KMS-11 (cell line): ENCODE data around the gene PRKG1.

Experiments
- H2AFZ ChIP-seq: fragments of 200-600 bp; sonication (generic); 2 replicates; pipeline ENCODE4 v1.6.1; 2016; ENCODE audit warnings: antibody characterized with exemption, mixed run types, low read depth
- H3K27ac ChIP-seq: fragments of 200-600 bp; sonication (generic); 2 replicates; pipeline ENCODE4 v1.6.1; 2016; ENCODE audit warnings: mild to moderate bottlenecking, mixed run types
- H3K27me3 ChIP-seq: fragments of 200-600 bp; sonication (generic); 2 replicates; pipeline ENCODE4 v1.6.1; 2017; ENCODE audit warnings: mild to moderate bottlenecking, low read depth, mixed run types, moderate library complexity; ENCODE audit not compliant: insufficient read depth
- H3K36me3 ChIP-seq: fragments of 200-600 bp; sonication (generic); 2 replicates; pipeline ENCODE4 v1.6.1; 2017; ENCODE audit warnings: mild to moderate bottlenecking, mixed run types; ENCODE audit not compliant: insufficient read depth
- H3K4me1 ChIP-seq: fragments of 200-600 bp; sonication (generic); 2 replicates; pipeline ENCODE4 v1.6.1; 2016; ENCODE audit warnings: mild to moderate bottlenecking, low read depth, mixed run types; ENCODE audit not compliant: poor library complexity, severe bottlenecking
- H3K4me2 ChIP-seq: fragments of 200-600 bp; sonication (generic); 2 replicates; pipeline ENCODE4 v1.7.0; 2016; ENCODE audit warnings: mild to moderate bottlenecking, mixed run types
- H3K4me3 ChIP-seq: fragments of 200-600 bp; sonication (generic); IDR thresholded peaks from 2 replicates; pipeline ENCODE4 v1.6.1; 2017; ENCODE audit warnings: low read depth, low read length, mixed read lengths; ENCODE audit not compliant: insufficient read depth
- H3K79me2 ChIP-seq: fragments of 200-600 bp; sonication (generic); 2 replicates; pipeline ENCODE4 v1.6.1; 2016; ENCODE audit warnings: low read depth, mixed run types; ENCODE audit not compliant: insufficient read depth
- H3K9ac ChIP-seq: fragments of 200-600 bp; sonication (generic); 2 replicates; pipeline ENCODE4 v1.6.1; 2016; ENCODE audit warnings: mild to moderate bottlenecking, mixed run types
- H4K20me1 ChIP-seq: fragments of 200-600 bp; sonication (generic); 2 replicates; pipeline ENCODE4 v1.6.1; 2016; ENCODE audit warnings: mild to moderate bottlenecking, mixed run types; ENCODE audit not compliant: insufficient read depth
- CTCF ChIP-seq: fragments of 200-600 bp; sonication (generic); conservative IDR thresholded peaks from 2 replicates; pipeline ENCODE4 v1.6.1; 2017; ENCODE audit warnings: low read depth, mild to moderate bottlenecking, antibody characterized with exemption, low read length, moderate library complexity, mixed read lengths

PRKG1 gene

GRCh38 chr10:51542853-51543252 is 468.6 kb downstream of the PRKG1 start:
- H3K4me2 ChIP-seq, result no peak overlapping the region
- no peaks in the 10 kb centered on the region for H3K4me1 ChIP-seq
- no peak for TF ChIP-seq CTCF
- no peaks in the 10 kb centered on the region for H4K20me1 ChIP-seq
- no peaks in the 10 kb centered on the region for H3K79me2 ChIP-seq
- no peak overlapping the region for H3K27ac ChIP-seq
- H2AFZ ChIP-seq, result no peak overlapping the region
- H3K27me3 ChIP-seq, result no peaks in the 10 kb centered on the region
- no peak overlapping the region for H3K9ac ChIP-seq
- H3K4me3 ChIP-seq, result no peak overlapping the region
- H3K36me3 ChIP-seq, result no peaks in the 10 kb centered on the region

- H3K9ac ChIP-seq, result no peak overlapping the region
- no peak overlapping the region for H3K27ac ChIP-seq
- no peak overlapping the region for H3K4me3 ChIP-seq
- H3K4me1 ChIP-seq, result no peaks in the 10 kb centered on the region
- H4K20me1 ChIP-seq, result no peaks in the 10 kb centered on the region
- no peaks in the 10 kb centered on the region for H3K36me3 ChIP-seq
- H3K79me2 ChIP-seq, result no peaks in the 10 kb centered on the region
- no peak overlapping the region for H2AFZ ChIP-seq
- no peak for TF ChIP-seq CTCF
- H3K4me2 ChIP-seq, result no peak overlapping the region
- no peaks in the 10 kb centered on the region for H3K27me3 ChIP-seq
These were observed 470.6 kb downstream of the PRKG1 start for GRCh38 chr10:51544933-51545332.

- H3K4me3 ChIP-seq, result no peak overlapping the region
- no peaks in the 10 kb centered on the region for H3K79me2 ChIP-seq
- no peak overlapping the region for H3K4me2 ChIP-seq
- no peaks in the 10 kb centered on the region for H3K4me1 ChIP-seq
- H3K27me3 ChIP-seq, result no peaks in the 10 kb centered on the region
- no peak overlapping the region for H3K9ac ChIP-seq
- no peaks in the 10 kb centered on the region for H4K20me1 ChIP-seq
- H3K27ac ChIP-seq, result no peak overlapping the region
- no peak overlapping the region for H2AFZ ChIP-seq
- TF ChIP-seq CTCF, result no peak
- H3K36me3 ChIP-seq, result no peaks in the 10 kb centered on the region
These were observed 473.7 kb downstream of the PRKG1 start for GRCh38 chr10:51547941-51548340.

GRCh38 chr10:51552879-51553278 is 478.6 kb downstream of the PRKG1 start:
- H2AFZ ChIP-seq, result no peak overlapping the region
- no peak overlapping the region for H3K27ac ChIP-seq
- no peaks in the 10 kb centered on the region for H3K79me2 ChIP-seq
- no peak overlapping the region for H3K4me2 ChIP-seq
- no peaks in the 10 kb centered on the region for H3K36me3 ChIP-seq
- no peak for TF ChIP-seq CTCF
- no peaks in the 10 kb centered on the region for H4K20me1 ChIP-seq
- H3K9ac ChIP-seq, result no peak overlapping the region
- H3K4me1 ChIP-seq, result no peaks in the 10 kb centered on the region
- H3K27me3 ChIP-seq, result no peaks in the 10 kb centered on the region
- H3K4me3 ChIP-seq, result no peak overlapping the region
